SJSA1 (cell line): ENCODE measurements around the gene PRAMEF20. TPM values are rescaled to one million over a fixed set of nuclear protein-coding genes. Genes with fewer than 3 reads are reported as not detected.
"Not testable (repeated sequence)": the region's sequence is repeated elsewhere in the genome, so short reads cannot be mapped to it uniquely, and the experiment has no call there.

Source experiments
- DNase-seq, 2 experiments: peaks; one replicate each; pipeline ENCODE4 v3.0.0-alpha.2; 2015 to 2020; ENCODE audit warnings: low spot score in 2 of 2, low read depth in 1 of 2
- H3K27ac ChIP-seq: fragments of 250-450 bp; sonication (Bioruptor Pico); 2 replicates; pipeline ENCODE4 v1.5.1; 2020; ENCODE audit warnings: mild to moderate bottlenecking, moderate library complexity
- H3K27me3 ChIP-seq: fragments of 250-450 bp; sonication (Bioruptor Pico); replicated peaks from 2 replicates; pipeline ENCODE4 v1.5.1; 2020; ENCODE audit warnings: mild to moderate bottlenecking, moderate library complexity
- H3K36me3 ChIP-seq: fragments of 250-450 bp; sonication (Bioruptor Pico); 2 replicates; pipeline ENCODE4 v1.5.1; 2020; ENCODE audit warnings: mild to moderate bottlenecking
- H3K4me1 ChIP-seq: fragments of 250-450 bp; sonication (Bioruptor Pico); replicated peaks from 2 replicates; pipeline ENCODE4 v1.6.1; 2021; ENCODE audit warnings: mild to moderate bottlenecking
- H3K4me3 ChIP-seq: fragments of 250-450 bp; sonication (Bioruptor Pico); 2 replicates; pipeline ENCODE4 v1.5.1; 2020; ENCODE audit warnings: mild to moderate bottlenecking
- H3K9me3 ChIP-seq: fragments of 250-450 bp; sonication (Bioruptor Pico); replicated peaks from 2 replicates; pipeline ENCODE4 v1.5.1; 2020; ENCODE audit warnings: mild to moderate bottlenecking
- total RNA-seq: library from RNA; depleted of rRNA; stranded (reverse); fragments of >200 nt; shearing (Covaris generic); gene quantifications from 2 replicates; pipeline ENCODE4 v1.2.3, GENCODE V29; 2014; rRNA removed

Gene PRAMEF20
- total RNA-seq: 0.16 and 1.7 TPM in 2 replicates

- H3K4me3 ChIP-seq, H3K27ac ChIP-seq, DNase-seq, H3K27me3 ChIP-seq, H3K36me3 ChIP-seq, H3K9me3 ChIP-seq: not testable (repeated sequence)
- H3K4me1 ChIP-seq: peaks cover 16% of the 10 kb centered on the region
These were observed at the start of gene PRAMEF20 for GRCh38 chr1:13410150-13410549. PRAMEF20 (plus strand) TSS chr1:13410450; CDS start chr1:13416355, 5,905 bp downstream.

- H3K36me3 ChIP-seq, H3K27ac ChIP-seq, H3K4me1 ChIP-seq, H3K9me3 ChIP-seq, DNase-seq, H3K4me3 ChIP-seq, H3K27me3 ChIP-seq: not testable (repeated sequence)
These were observed 47.9 kb upstream of the PRAMEF20 start for GRCh38 chr1:13362364-13362763.

GRCh38 chr1:13364928-13365327, 45.3 kb upstream of the PRAMEF20 start:
- H3K36me3 ChIP-seq, H3K27me3 ChIP-seq, H3K4me1 ChIP-seq, DNase-seq, H3K9me3 ChIP-seq, H3K4me3 ChIP-seq, H3K27ac ChIP-seq: not testable (repeated sequence)

- H3K4me3 ChIP-seq, DNase-seq: not testable (repeated sequence)
These were observed 43.7 kb upstream of the PRAMEF20 start for GRCh38 chr1:13366536-13366935.

GRCh38 chr1:13368544-13368943, 41.7 kb upstream of the PRAMEF20 start:
- H3K27ac ChIP-seq, H3K9me3 ChIP-seq, H3K36me3 ChIP-seq, H3K4me1 ChIP-seq, H3K27me3 ChIP-seq, H3K4me3 ChIP-seq, DNase-seq: not testable (repeated sequence)

More at GRCh38 chr1:13366536-13366935, 43.7 kb upstream of the PRAMEF20 start:
- not testable (repeated sequence) for H3K27me3 ChIP-seq, H3K27ac ChIP-seq, H3K36me3 ChIP-seq, H3K4me1 ChIP-seq, H3K9me3 ChIP-seq

GRCh38 chr1:13378983-13379382, 31.3 kb upstream of the PRAMEF20 start:
- not testable (repeated sequence) for DNase-seq, H3K27me3 ChIP-seq, H3K4me3 ChIP-seq

GRCh38 chr1:13380380-13380779, 29.9 kb upstream of the PRAMEF20 start:
- H3K27ac ChIP-seq, H3K4me1 ChIP-seq, H3K4me3 ChIP-seq, H3K27me3 ChIP-seq, H3K9me3 ChIP-seq, H3K36me3 ChIP-seq, DNase-seq: not testable (repeated sequence)

More at GRCh38 chr1:13378983-13379382, 31.3 kb upstream of the PRAMEF20 start:
- H3K36me3 ChIP-seq, H3K9me3 ChIP-seq, H3K27ac ChIP-seq, H3K4me1 ChIP-seq: not testable (repeated sequence)

GRCh38 chr1:13389332-13389731, 20.9 kb upstream of the PRAMEF20 start, which contains the start of gene PRAMEF17:
PRAMEF17 (plus strand) TSS chr1:13389632; CDS start chr1:13389658, 26 bp downstream.
- H3K4me1 ChIP-seq, H3K36me3 ChIP-seq, DNase-seq, H3K27ac ChIP-seq, H3K9me3 ChIP-seq, H3K27me3 ChIP-seq, H3K4me3 ChIP-seq: not testable (repeated sequence)

GRCh38 chr1:13393004-13393403, 17.2 kb upstream of the PRAMEF20 start:
- not testable (repeated sequence) for H3K9me3 ChIP-seq, H3K4me1 ChIP-seq, H3K27ac ChIP-seq, DNase-seq, H3K36me3 ChIP-seq, H3K4me3 ChIP-seq, H3K27me3 ChIP-seq

GRCh38 chr1:13394761-13395160, 15.5 kb upstream of the PRAMEF20 start:
- not testable (repeated sequence) for DNase-seq, H3K27me3 ChIP-seq, H3K27ac ChIP-seq, H3K9me3 ChIP-seq, H3K4me1 ChIP-seq, H3K4me3 ChIP-seq, H3K36me3 ChIP-seq

GRCh38 chr1:13395311-13395710, 14.9 kb upstream of the PRAMEF20 start:
- not testable (repeated sequence) for DNase-seq, H3K9me3 ChIP-seq, H3K4me3 ChIP-seq, H3K4me1 ChIP-seq, H3K27ac ChIP-seq, H3K36me3 ChIP-seq, H3K27me3 ChIP-seq

- Histone ChIP-seq H3K9me3 (no peaks in the 10 kb centered on the region), H3K4me3 (no peak overlapping the region), H3K27me3 (no peaks in the 10 kb centered on the region), H3K27ac (no peak overlapping the region), H3K36me3 (no peaks in the 10 kb centered on the region), H3K4me1 (peaks cover 11% of the 10 kb centered on the region)
- DNase-seq: no peak
These were observed 2.4 kb upstream of the PRAMEF20 start for GRCh38 chr1:13407811-13408210.

GRCh38 chr1:13430495-13430894, 20.2 kb downstream of the PRAMEF20 start:
- Histone ChIP-seq H3K4me1 (no peaks in the 10 kb centered on the region), H3K4me3 (no peak overlapping the region), H3K27ac (no peak overlapping the region), H3K9me3 (peaks cover 5% of the 10 kb centered on the region; the same call in 1 of the 2 replicates), H3K36me3 (no peaks in the 10 kb centered on the region), H3K27me3 (no peaks in the 10 kb centered on the region)
- DNase-seq: no peak

GRCh38 chr1:13432251-13432650, 22.0 kb downstream of the PRAMEF20 start:
- Histone ChIP-seq H3K27ac (no peak overlapping the region), H3K4me1 (no peaks in the 10 kb centered on the region), H3K36me3 (no peaks in the 10 kb centered on the region), H3K9me3 (peaks cover 5% of the 10 kb centered on the region; the same call in 1 of the 2 replicates), H3K27me3 (no peaks in the 10 kb centered on the region), H3K4me3 (no peak overlapping the region)
- DNase-seq: no peak

GRCh38 chr1:13433694-13434358, 23.6 kb downstream of the PRAMEF20 start:
- H3K4me1 ChIP-seq, DNase-seq, H3K27me3 ChIP-seq, H3K9me3 ChIP-seq, H3K36me3 ChIP-seq, H3K4me3 ChIP-seq, H3K27ac ChIP-seq: not testable (repeated sequence)
